ENCODE results near the gene HOTAIR.

The HOTAIR gene

DNA sequence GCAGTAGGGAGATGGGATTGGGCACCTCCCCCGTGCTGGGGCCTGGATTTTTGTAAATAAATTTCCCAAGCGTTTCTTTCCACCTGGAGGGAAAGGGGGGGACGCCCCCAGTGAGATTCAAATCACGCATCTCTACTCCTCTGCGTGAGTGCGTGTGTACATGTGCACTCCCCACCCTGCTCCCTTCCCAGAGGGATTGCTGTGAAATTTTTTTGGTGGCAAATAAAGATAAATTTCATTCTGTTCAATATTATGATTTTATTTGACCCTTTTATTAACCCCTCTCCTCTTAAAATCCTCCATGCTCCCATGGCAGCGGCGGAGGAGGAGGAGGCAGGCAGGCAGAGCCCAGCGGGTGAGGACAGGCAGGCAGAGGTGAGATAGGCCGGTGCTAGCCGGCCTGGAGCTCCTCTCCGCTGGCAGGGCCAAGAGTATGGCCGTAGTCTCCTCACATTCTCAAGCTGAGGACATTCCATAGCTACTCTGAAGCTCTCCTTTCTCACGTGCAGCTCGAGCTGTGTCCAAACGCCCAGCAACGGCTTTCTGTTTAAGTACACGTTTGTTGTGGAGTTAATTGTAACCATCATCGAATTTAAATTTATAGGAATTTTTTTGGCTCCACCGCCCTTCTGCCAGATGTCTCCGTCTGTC lies 1.5 kb upstream of the HOTAIR start:
- DNase-seq (ENCODE audit: low read depth in 2 of 2): no peak

DNA sequence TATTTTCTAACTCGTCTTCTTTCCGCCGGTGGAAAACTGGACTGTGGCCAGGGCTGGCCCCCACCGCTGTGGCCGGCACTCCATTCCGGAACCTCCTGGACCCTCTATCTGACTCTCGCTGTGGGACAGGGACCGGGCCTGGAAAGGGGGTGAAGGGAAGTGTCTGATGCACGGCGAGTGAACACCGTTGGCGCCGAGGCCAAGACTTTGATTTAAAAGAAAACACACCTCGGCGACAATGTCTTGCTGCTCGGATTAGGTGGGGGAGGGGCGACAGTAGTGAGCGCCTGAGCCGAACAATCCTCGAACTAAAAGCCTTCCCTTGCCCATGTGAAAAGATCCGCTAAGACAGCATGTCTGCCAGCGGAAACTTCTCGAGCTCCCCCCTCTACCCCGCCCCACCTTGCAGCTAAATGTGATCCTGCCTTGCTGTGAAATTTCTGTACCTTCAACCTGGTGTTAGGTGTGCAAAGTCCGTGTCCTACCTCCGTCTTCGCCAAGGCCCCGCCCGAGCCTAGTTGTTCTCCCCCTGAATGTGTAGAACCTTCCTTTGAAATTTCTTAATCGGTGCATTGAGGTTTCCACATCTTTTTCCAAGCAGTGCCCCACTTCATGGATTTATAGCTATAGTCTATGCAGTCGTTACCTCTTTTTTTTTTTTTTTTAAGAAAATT lies 862 bp upstream of the HOTAIR start:
- no peak for DNase-seq (ENCODE audit: low read depth in 2 of 2)

DNA sequence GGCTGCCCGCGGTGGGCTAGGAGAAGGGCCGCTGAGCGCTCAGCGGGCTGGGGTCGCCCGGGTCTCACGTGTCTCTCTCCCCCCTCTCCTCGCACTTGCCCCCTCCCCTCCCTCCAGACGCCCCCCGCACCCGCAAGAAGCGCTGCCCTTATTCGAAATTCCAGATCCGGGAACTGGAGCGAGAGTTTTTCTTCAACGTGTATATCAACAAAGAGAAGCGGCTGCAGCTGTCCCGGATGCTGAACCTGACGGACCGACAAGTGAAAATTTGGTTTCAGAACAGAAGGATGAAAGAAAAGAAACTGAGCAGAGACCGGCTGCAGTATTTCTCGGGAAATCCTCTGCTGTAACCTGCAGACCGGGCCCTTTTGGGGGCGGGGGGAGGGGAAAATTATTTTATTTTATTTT lies 314 bp upstream of the HOTAIR start:
- DNase-seq (ENCODE audit: low read depth in 2 of 2): no peak

DNA sequence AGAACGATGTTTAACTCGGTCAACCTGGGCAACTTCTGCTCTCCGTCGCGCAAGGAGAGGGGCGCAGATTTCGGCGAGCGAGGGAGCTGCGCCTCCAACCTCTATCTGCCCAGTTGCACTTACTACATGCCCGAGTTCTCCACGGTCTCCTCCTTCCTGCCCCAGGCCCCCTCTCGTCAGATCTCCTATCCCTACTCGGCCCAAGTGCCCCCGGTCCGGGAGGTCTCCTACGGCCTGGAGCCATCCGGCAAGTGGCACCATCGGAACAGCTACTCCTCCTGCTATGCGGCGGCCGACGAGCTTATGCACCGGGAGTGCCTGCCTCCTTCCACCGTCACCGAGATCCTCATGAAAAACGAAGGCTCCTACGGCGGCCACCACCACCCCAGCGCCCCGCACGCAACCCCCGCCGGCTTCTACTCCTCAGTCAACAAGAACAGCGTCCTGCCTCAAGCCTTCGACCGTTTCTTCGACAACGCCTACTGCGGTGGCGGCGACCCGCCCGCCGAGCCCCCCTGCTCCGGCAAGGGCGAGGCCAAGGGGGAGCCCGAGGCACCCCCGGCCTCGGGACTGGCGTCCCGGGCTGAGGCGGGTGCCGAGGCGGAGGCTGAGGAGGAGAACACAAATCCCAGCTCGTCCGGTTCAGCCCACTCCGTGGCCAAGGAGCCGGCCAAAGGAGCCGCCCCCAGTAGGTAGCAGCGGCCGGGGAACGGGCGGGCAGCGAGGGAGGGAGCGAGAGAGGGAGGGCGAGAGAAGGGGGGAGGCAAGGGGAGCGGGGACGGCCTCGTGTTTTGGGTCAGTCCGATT lies 1.3 kb downstream of the HOTAIR start:
- no peak for DNase-seq (ENCODE audit: low read depth in 2 of 2)

DNA sequence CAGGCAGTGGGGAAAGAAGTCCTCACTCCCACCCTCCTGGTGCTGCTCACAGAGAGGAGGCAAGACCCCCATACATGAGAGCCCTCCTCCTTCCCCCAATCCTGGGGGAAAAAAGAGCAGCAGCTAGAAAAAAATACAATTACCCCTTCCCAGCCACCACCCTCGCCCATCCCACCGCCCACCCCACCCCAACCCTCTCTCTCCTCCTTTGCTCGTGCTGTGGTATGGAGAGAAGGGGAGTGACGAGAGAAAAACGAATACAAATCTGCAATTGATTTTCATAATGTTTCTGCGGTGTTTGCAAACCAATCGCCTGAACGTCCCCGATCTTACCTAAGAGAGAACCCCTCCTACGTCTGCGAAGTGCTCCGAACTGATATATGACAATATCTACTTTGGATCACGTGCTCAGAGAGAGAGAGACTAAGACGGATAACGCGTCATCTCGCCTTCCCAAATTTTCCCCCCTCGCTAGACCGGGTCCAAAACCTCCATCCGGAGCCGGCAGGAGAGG lies 2.0 kb downstream of the HOTAIR start, which contains the start of gene HOXC11:
HOXC11 (plus strand) TSS at position 405 of the 514 bp plus-strand sequence. CDS start 116 bp downstream, outside the sequence.
- DNase-seq (ENCODE audit: low read depth in 2 of 2): no peak

DNA sequence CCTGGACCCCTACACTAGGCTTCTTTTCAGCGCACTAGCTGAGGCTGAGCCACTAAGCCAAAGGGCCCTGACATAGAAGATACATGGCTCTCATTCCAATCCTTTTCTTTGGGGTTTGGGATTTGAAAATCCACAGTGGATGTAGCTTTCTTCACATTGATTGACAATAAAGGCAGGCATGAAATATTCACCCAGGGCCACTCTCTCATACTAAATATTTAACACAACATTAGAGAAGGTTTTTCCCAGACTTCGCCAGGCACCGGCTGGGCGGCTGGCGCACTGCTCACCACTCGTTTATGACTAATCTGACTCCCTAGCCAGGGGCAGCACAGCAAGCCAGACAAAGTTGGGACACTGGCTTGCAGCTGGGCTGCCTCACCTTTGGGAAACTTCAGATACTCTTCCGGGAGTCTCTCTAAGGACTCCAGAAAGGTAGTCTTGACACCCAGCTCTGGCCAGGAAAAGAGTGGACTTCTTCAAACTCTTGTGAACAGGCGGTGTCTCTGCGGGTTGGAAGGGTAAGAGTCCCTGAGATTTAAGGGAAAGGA lies 2.5 kb downstream of the HOTAIR start:
- DNase-seq (ENCODE audit: low read depth in 2 of 2): no peak

DNA sequence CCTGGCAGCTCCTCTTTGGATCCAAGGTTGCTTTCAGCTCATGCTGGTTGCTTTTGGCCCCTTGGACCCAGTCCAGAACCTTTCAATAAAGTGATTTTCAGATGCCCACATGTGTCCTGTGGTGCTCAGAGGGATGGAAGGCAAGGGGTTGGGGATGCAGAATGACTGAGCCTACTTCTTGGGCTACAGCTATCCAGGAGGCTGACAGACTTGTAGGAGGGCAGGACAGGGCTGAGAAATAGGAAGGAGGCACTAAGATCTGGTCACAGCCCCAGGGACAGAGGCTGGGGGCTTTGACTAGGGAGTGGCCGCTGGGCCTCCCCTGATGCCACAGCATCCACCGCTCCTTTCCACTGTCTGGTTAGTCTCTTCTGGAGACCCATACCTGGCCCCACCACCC lies 3.1 kb downstream of the HOTAIR start:
- no peak for DNase-seq (ENCODE audit: low read depth in 2 of 2)

DNA sequence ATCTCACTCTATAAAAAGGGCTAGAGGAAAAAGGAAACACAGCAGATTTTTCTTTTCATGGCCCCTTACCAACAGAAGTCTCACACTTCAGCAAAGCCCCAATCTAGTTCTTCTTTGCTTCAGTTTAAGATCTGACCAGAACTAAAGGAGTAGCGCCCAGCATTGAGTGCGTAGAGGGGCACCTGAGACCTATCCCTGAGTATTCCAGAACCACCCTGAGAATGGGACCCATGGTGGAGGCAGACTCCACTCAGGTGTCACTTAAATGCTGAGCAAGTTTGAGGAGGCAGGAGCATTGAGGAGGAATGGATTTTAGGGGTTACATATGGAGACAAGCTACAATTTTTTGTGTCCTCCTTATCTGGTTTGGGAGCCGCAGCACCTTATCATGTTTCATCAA lies 3.6 kb downstream of the HOTAIR start:
- no peak for DNase-seq (ENCODE audit: low read depth in 2 of 2)

DNA sequence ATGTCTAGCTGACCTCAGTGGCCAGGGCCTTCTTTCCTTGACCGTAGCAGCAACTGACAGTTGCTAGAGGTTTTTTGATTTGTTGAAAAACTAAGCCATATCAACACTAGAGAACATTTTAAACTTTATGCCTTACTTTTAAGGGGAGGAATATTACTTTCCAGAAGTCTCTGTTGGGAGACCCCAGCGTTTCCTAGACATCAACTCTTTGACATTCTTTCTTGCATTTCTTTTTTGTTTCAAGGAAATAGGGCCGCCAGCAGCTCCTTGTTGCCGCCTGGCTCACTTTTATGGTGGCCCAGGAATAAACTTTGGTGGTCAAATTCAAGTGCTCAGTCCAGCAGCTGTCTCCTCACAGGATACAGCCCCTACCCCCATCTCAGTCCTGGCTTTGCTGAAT lies 4.3 kb downstream of the HOTAIR start:
- no peak for DNase-seq (ENCODE audit: low read depth in 2 of 2)

DNA sequence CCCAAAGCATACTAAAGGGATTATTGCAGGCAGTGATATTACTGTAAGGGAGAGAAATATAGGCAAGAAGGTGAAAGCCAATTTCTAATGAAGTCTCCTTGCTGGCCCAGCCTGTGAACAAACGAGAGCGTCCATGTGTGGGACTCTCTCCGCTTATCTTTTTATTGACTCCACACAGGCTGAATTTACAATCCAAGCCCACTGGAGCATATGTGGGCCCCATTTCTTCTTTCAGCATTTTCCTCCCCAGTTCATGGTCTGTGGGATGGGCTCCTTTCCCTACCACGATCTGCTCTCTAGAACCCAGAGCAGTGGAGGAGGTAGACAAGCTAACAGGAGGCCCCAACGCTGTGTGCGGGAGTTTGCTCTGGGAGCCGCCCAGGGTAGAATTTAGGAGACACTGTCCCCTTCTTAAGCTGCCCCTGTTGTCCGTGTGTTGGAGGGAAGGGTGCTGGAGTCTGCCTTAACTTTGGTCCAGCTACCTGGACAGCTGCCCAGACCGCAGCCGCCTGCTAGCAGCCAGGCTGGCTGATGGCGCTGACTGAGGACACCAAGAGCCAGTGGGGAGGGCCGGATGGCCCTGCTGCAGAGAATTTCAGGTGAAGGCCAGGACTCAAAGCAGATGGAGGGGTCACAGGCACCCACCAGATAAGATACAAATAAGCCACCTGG lies 5.0 kb downstream of the HOTAIR start:
- DNase-seq (ENCODE audit: low read depth in 2 of 2): no peak

DNA sequence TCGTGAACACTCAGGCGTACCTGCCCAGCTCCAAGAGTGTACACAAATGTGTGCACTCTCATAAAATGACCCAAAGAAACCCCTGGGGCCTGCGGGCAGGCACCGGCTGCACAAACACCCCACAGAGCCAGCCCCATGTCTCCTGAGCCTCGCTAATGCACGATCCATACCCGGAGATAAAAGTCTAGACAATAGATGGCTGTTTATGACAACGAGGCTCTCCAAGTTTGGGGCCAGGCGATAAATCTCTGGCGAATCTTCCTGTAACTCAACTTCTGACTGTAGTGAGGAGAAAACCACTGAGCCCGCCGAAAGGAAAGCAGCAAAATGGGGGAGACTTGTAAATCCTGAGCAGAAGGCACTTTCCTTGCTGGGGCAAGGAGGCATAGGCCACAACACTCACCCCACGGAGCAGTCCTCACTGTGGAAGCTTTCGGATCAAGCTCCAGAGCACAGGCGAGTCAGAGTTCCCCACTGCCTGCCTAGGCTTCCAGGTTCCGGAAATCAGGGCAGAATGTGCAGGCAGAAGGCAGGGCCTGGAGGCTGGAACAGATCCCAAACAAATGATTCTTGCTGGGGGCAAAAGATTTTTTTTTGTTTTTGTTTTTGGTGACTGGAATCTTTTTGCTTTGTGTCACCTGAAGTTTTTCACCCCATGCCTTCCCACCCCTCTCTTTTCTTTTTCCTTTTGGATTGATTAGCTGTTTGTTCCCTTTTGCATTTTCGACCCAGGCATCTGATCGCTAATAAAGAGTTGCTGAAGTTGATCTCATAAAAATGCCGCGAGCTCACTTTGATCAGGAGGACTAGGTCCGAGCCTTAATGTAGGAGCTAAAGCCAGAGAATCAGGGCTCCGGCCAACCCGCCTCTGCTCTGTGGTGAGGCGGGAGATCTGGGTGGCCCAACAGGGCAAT lies 6.3 kb downstream of the HOTAIR start:
- DNase-seq (ENCODE audit: low read depth in 2 of 2): no peak

DNA sequence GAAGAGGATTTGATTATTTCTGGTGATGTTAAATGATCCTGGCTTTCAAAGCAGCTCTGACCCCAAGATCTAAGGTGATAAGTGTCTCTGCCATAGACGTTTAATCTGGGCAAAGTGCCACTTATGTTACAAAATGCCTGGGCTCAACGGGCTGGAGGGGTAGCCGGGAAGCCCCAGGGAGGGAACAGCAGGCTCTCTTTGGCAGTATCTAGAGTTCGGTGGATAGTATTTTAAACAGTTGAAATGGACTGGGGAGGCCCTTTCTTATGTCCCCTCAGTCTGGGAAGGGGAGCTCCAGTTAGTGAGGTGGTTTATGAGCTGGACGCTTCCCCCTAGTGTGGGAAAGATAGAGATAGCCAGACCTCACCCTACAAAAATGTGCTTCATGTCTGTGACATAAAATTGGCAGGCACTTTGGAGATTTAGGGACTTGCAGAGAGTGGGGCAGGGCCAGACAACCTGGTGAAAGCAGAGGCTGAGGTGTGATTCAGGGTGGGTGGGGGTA lies 7.3 kb downstream of the HOTAIR start:
- no peak for DNase-seq (ENCODE audit: low read depth in 2 of 2)

DNA sequence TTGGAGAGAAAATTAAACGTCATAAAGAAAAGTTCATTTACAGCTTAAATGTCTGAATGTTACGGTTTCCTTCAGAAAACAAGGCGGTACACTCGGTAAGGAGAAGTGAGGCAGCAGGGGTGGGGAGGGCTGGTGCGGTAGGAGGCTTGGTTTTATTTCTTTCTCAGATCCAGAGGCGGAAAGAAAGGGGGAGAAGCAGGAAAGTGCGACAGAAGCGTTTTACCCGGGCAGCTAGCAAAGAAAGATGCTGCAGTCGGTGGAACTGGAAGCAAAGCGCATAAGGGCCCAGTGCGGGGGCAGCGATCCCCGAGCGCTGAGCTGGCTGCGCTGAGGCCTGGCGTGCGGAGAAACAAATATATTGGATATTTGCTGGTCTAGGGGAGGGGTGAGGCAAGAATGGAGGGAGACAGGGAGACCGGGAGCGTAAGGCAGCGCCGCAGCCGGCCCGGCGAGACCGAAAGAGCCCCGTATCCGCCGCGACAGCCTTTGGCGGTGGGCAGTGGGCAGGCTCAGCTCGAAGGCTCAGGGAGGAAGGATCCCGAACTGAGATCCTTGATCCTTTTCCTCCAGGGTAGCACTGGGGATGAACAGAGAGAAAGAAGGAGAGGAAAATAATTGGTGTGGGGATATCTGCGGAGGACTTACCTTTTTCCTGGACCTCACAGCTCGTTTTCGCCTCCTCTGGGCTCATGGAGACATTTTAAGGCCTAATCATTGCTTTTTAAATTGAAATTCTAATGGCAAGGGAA lies 8.2 kb downstream of the HOTAIR start:
- no peak for DNase-seq (ENCODE audit: low read depth in 2 of 2)

DNA sequence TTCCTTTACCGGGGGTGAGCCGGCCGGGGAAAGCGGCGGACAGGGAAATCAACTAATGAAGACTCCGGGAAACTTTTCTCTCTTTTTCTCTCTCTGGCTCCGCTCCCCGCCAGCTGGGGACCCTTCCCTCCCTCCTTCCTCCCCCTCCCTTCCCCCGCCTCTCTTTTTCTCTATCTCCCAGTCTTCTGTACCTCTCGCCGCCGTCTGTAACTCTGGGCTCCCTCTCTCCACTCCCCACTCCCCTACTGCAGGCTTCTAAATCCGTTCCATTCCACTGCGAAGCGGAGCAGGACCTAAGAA lies 8.7 kb downstream of the HOTAIR start:
- DNase-seq (ENCODE audit: low read depth in 2 of 2): no peak

DNA sequence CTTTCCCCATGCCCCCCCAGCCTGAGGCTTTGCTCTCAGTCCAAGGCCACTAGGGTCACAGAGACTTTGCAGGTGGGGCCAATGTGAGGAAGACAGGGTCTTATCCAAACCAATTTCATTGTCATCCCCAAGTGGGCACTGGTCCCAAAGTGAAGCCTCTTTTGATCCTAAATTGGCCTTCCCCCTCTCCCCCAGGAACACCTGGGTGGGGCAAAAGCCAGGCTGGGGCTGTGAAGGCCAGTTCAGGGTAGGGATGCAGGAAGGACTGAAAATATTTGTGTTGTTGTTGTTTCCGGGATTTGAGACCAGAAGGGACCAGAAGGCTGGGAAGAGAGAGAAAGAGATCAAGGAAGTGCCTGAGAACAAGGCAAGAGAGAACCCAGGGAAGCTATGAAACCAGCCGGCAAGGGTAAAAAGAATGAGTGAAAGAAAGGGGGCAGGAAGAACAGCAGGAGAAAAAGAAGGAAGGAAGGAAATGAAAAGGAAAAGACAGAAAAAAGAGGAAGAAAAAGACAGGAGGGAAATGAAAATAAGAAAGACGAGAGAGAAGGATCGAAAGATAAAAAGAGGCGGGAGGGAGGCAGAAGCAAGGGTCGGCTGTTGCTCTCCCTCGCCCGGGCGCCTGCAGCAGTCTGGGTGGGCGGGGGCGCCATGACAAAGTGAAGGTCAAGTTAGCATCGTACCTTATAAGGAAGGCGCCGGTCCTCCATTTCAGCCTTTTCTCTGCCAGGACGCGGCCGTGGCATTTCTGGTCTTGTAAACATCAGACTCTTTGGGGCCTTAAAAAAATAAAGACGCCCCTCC lies 9.3 kb downstream of the HOTAIR start:
- no peak for DNase-seq (ENCODE audit: low read depth in 2 of 2)

DNA sequence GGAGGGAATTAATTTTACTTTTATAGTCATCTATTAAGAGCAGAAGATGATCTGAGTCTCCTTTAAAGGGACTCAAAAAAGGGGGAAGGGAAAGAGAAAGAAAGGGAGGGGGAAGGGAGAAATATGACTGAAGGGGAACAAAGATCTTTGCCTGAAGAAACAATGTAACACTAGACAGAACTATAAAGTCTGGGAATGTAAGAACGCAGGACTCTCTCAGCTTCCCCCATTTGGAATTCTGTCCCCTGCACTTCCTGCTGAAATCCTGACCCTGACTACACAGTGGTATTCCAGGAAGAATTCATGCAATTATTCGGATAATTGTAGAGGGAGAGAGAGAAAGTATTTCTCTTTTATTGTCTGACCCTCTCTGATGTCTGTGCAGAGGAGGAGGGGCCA lies 10.4 kb downstream of the HOTAIR start:
- no peak for DNase-seq (ENCODE audit: low read depth in 2 of 2)

DNA sequence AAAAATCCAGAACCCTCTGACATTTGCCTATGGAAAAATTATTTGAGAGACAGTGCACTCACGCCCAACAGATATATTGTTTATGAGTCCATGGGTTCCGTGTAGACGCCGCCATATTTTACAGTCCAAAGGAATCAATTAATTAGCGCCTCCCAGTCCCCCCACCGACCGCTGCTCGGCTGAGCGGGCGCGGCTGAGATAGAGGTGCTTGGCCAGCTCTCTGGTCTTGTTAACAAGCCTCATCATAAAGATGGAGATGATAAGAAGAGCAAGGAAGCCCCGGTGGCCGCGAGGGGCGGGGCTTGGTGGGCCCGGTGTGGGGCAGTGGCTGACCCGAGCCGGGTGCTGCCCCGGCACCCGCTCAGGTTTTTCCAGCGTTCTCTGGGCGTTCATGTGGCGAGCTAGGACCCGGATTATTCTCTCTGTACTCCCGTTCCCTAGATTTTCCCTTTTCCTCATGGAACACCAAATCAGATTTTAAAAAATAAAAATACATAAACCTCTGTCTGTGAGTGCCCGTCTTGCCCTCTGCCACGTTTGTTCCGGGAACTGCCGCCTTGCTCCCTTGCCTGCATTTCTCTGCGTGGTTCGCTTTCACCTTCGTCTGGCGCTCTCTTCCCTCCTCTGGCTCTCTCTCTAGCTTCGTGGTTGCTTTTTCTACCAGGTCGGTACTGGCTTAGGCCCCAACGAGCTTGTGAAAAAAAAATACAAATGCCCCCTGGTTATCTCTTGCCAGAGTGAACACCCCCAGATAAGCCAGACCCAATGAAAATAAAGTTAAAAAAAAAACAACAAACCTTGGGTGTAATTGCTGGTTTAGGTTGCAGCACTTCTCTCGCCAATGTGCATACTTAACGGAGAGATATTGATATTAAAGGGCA lies 11.1 kb downstream of the HOTAIR start:
- no peak for DNase-seq (ENCODE audit: low read depth in 2 of 2)

DNA sequence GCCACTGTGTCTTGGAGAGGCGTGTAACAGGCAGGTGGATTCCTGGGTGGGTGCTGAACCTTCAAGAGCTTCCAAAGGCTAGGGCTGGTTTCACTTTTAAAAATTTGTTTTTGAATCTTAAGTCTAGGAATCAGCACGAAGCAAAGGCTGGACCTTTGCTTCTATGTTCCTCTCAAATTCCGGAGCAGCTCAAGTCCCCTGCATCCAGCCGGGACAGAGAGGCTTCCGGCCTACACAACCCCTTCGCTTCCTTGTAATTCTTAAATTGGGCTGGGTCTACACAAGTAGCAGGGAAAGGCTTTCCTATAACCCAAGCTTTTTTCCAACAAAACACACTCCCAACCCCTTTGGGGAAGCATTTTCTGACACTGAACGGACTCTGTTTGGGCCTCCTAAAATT lies 11.7 kb downstream of the HOTAIR start:
- no peak for DNase-seq (ENCODE audit: low read depth in 2 of 2)

All from stimulated activated CD8-positive, alpha-beta memory T cell treated with anti-CD3 and anti-CD28 coated beads, Interleukin-7, amount 100 ng/mL, for 1 hour (primary cell).